Measurements from ENCODE around the gene PAX6. TPM values are rescaled to one million over a fixed set of nuclear protein-coding genes. Genes with fewer than 3 reads are reported as not detected.

Gene PAX6
- total and polyA plus RNA-seq, 3 experiments from 2014 or later = not detected

- ChIA-PET POLR2A (no interaction called here), CTCF (no interaction called here)
- Histone ChIP-seq H3K36me3 (ENCODE audit: insufficient read depth, low read length) (no peaks in the 10 kb centered on the region), H3K4me3 (ENCODE audit: low read length) (no peak overlapping the region), H3K9me3 (ENCODE audit: low read length) (no peaks in the 10 kb centered on the region), H3K4me1 (ENCODE audit: insufficient read depth, low read length) (peaks cover 43% of the 10 kb centered on the region), H3K27me3 (ENCODE audit: insufficient read depth, low read length, poor library complexity, severe bottlenecking) (peaks cover 85% of the 10 kb centered on the region), H3K27ac (ENCODE audit: low read depth, low read length) (no peak overlapping the region)
- no peak overlapping the region for H3K27ac Mint-ChIP-seq
- H3K4me3 Mint-ChIP-seq = peak overlapping the region in 6 of 7 donors; percentile 60 to 83 (median 66)
- peaks cover 73 to 78% of the 10 kb centered on the region in 2 donors for H3K27me3 Mint-ChIP-seq
- DNase-seq = no peak
- peaks cover 0 to 34% (median 13%) of the 10 kb centered on the region in 5 donors for H3K9me3 Mint-ChIP-seq
- peaks cover 46 to 62% (median 53%) of the 10 kb centered on the region in 3 donors for H3K4me1 Mint-ChIP-seq
- H3K36me3 Mint-ChIP-seq = no peaks in the 10 kb centered on the region
Observed at GRCh38 chr11:31808721-31809540, 2.2 kb downstream of the PAX6 start.

- Histone ChIP-seq H3K4me1 (ENCODE audit: insufficient read depth, low read length) (peaks cover 46% of the 10 kb centered on the region), H3K36me3 (ENCODE audit: insufficient read depth, low read length) (no peaks in the 10 kb centered on the region), H3K9me3 (ENCODE audit: low read length) (no peaks in the 10 kb centered on the region), H3K27ac (ENCODE audit: low read depth, low read length) (no peak overlapping the region), H3K27me3 (ENCODE audit: insufficient read depth, low read length, poor library complexity, severe bottlenecking) (peaks cover 88% of the 10 kb centered on the region), H3K4me3 (ENCODE audit: low read length) (no peak overlapping the region)
- peak overlapping the region in 1 of 7 donors; percentile 41 for H3K4me3 Mint-ChIP-seq
- H3K27me3 Mint-ChIP-seq = peaks cover 75 to 79% of the 10 kb centered on the region in 2 donors
- peaks cover 5 to 41% (median 18%) of the 10 kb centered on the region in 5 donors for H3K9me3 Mint-ChIP-seq
- CTCF ChIA-PET = no interaction called here
- no peaks in the 10 kb centered on the region for H3K36me3 Mint-ChIP-seq
- peaks cover 50 to 65% (median 56%) of the 10 kb centered on the region in 3 donors for H3K4me1 Mint-ChIP-seq
- DNase-seq = no peak
- POLR2A ChIA-PET = no interaction called here
- no peak overlapping the region for H3K27ac Mint-ChIP-seq
Observed at GRCh38 chr11:31807799-31808667, 3.1 kb downstream of the PAX6 start.

- H3K9me3 ChIP-seq (ENCODE audit: low read length) = no peaks in the 10 kb centered on the region
- H3K4me1 ChIP-seq (ENCODE audit: insufficient read depth, low read length) = peaks cover 41% of the 10 kb centered on the region
- H3K27ac ChIP-seq (ENCODE audit: low read depth, low read length) = no peak overlapping the region
- Mint-ChIP-seq H3K4me1 (peaks cover 49 to 58% (median 56%) of the 10 kb centered on the region in 3 donors), H3K36me3 (no peaks in the 10 kb centered on the region), H3K9me3 (peaks cover 5 to 48% (median 23%) of the 10 kb centered on the region in 5 donors), H3K27ac (peak overlapping the region in 2 of 8 donors; percentile 40 to 50), H3K27me3 (peaks cover 77 to 78% of the 10 kb centered on the region in 2 donors), H3K4me3 (peak overlapping the region in 5 of 7 donors; percentile 13 to 68 (median 41))
- ChIA-PET POLR2A (no interaction called here), CTCF (no interaction called here)
- no peak overlapping the region for H3K4me3 ChIP-seq (ENCODE audit: low read length)
- H3K36me3 ChIP-seq (ENCODE audit: insufficient read depth, low read length) = no peaks in the 10 kb centered on the region
- no peak for DNase-seq
- H3K27me3 ChIP-seq (ENCODE audit: insufficient read depth, low read length, poor library complexity, severe bottlenecking) = peaks cover 85% of the 10 kb centered on the region
Observed at GRCh38 chr11:31806928-31807798, 4.0 kb downstream of the PAX6 start.

- H3K4me1 ChIP-seq (ENCODE audit: insufficient read depth, low read length) = peaks cover 36% of the 10 kb centered on the region
- peaks cover 80 to 82% of the 10 kb centered on the region in 2 donors for H3K27me3 Mint-ChIP-seq
- peaks cover 85% of the 10 kb centered on the region for H3K27me3 ChIP-seq (ENCODE audit: insufficient read depth, low read length, poor library complexity, severe bottlenecking)
- peaks cover 5 to 56% (median 21%) of the 10 kb centered on the region in 5 donors for H3K9me3 Mint-ChIP-seq
- peaks cover 46 to 54% (median 52%) of the 10 kb centered on the region in 3 donors for H3K4me1 Mint-ChIP-seq
- H3K4me3 Mint-ChIP-seq = peak overlapping the region in 4 of 7 donors; percentile 13 to 68 (median 38)
- no peak for DNase-seq
- CTCF ChIA-PET = no interaction called here
- POLR2A ChIA-PET = no interaction called here
- H3K4me3 ChIP-seq (ENCODE audit: low read length) = no peak overlapping the region
- no peaks in the 10 kb centered on the region for H3K36me3 ChIP-seq (ENCODE audit: insufficient read depth, low read length)
- no peak overlapping the region for H3K27ac ChIP-seq (ENCODE audit: low read depth, low read length)
- H3K9me3 ChIP-seq (ENCODE audit: low read length) = no peaks in the 10 kb centered on the region
- H3K27ac Mint-ChIP-seq = peak overlapping the region in 2 of 8 donors; percentile 40 to 50
- no peaks in the 10 kb centered on the region for H3K36me3 Mint-ChIP-seq
Observed at GRCh38 chr11:31806186-31806927, 4.8 kb downstream of the PAX6 start.

GRCh38 chr11:31805629-31806185 lies 5.4 kb downstream of the PAX6 start:
- Mint-ChIP-seq H3K4me3 (no peak overlapping the region), H3K9me3 (peaks cover 5 to 59% (median 25%) of the 10 kb centered on the region in 5 donors), H3K36me3 (no peaks in the 10 kb centered on the region), H3K27me3 (peaks cover 80 to 84% of the 10 kb centered on the region in 2 donors), H3K4me1 (peaks cover 46 to 54% (median 47%) of the 10 kb centered on the region in 3 donors), H3K27ac (no peak overlapping the region)
- no peak for DNase-seq
- Histone ChIP-seq H3K4me1 (ENCODE audit: insufficient read depth, low read length) (peaks cover 30% of the 10 kb centered on the region), H3K27me3 (ENCODE audit: insufficient read depth, low read length, poor library complexity, severe bottlenecking) (peaks cover 85% of the 10 kb centered on the region), H3K36me3 (ENCODE audit: insufficient read depth, low read length) (no peaks in the 10 kb centered on the region), H3K27ac (ENCODE audit: low read depth, low read length) (no peak overlapping the region), H3K9me3 (ENCODE audit: low read length) (no peaks in the 10 kb centered on the region), H3K4me3 (ENCODE audit: low read length) (no peak overlapping the region)
- ChIA-PET CTCF (no interaction called here), POLR2A (no interaction called here)

GRCh38 chr11:31805037-31805628 lies 6.0 kb downstream of the PAX6 start:
- no peak overlapping the region for H3K4me3 ChIP-seq (ENCODE audit: low read length)
- H3K27ac ChIP-seq (ENCODE audit: low read depth, low read length) = no peak overlapping the region
- DNase-seq = no peak
- CTCF ChIA-PET = no interaction called here
- peaks cover 86% of the 10 kb centered on the region for H3K27me3 ChIP-seq (ENCODE audit: insufficient read depth, low read length, poor library complexity, severe bottlenecking)
- no peaks in the 10 kb centered on the region for H3K9me3 ChIP-seq (ENCODE audit: low read length)
- no peak overlapping the region for H3K27ac Mint-ChIP-seq
- H3K36me3 Mint-ChIP-seq = no peaks in the 10 kb centered on the region
- POLR2A ChIA-PET = no interaction called here
- H3K36me3 ChIP-seq (ENCODE audit: insufficient read depth, low read length) = no peaks in the 10 kb centered on the region
- peaks cover 49 to 57% (median 50%) of the 10 kb centered on the region in 3 donors for H3K4me1 Mint-ChIP-seq
- H3K4me3 Mint-ChIP-seq = peak overlapping the region in 5 of 7 donors; percentile 48 to 74 (median 69)
- H3K4me1 ChIP-seq (ENCODE audit: insufficient read depth, low read length) = peaks cover 24% of the 10 kb centered on the region
- peaks cover 5 to 65% (median 31%) of the 10 kb centered on the region in 5 donors for H3K9me3 Mint-ChIP-seq
- peaks cover 84 to 87% of the 10 kb centered on the region in 2 donors for H3K27me3 Mint-ChIP-seq

Data from CD8-positive, alpha-beta memory T cell (primary cell).